GM19099 (cell line): Measurements from ENCODE around the gene GDF11.

Experiments used
- POLR2A ChIP-seq: IDR thresholded peaks from 3 replicates; pipeline ENCODE4 v1.6.1; 2011; ENCODE audit warnings: low read depth; ENCODE audit not compliant: insufficient read length; ENCODE audit errors: extremely low read depth

GDF11 gene

DNA sequence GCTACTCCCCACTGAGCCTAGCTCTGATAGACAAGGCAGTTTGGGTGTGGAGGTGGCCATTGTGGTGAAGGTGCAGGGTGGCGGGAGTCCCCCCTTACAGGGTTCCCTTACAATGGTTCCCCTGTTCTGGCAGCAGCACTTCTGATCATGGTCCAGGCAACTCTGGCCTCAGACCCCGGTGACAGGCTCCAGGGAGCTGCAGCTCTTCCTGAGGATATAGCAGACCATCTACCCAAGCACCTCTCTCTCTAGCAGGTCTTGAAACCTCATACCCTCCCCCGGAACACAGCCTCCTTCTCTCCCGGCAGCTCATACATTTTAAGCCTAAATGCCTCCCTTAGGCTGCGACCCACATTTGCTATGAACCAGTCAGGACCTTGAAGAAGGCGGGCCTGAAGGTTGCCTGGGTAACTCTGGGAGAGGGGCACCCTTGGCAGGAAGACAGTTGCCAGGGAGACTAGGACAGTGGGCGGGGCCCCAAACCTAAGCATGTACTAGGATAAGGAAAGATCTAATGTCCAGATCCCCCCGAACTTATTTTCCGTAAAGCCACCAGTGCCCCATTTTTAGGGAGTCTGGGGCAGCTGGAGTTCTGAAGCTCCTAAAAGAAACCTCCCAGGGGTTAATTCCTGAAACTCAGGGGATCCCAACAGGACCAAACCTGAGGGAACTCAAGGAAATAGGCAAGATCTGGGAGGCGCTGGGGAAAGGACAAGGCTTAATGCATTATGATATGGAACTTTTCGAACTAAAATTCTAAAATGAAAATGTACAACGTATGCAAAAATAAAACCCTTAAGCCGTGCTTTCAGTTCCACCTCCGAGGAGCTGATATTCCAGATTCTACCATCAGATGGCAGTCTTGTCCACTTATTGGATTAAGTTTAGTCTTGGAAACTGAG is 4.5 kb upstream of the GDF11 start:
- TF ChIP-seq POLR2A: peak; percentile 50

DNA sequence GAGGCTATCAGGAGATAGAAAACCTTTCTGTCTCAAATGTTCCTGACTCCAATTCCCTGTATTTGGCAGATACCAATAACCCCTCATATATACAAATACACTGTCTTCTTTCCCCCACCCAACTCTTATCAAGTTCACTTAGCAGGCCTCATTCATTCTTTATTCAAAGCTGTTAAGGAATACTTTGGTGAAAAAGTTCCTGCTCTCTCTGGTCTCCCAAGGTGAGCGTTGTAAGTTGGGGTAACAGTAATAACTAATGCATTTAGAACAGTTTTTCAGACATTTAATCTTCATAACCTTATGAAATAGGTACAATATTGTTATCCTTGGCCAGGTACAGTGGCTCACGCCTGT is 3.9 kb upstream of the GDF11 start:
- TF ChIP-seq POLR2A: no peak

GRCh38 chr12:55741931-55742680 is 816 bp upstream of the GDF11 start:
- TF ChIP-seq POLR2A: no peak

DNA sequence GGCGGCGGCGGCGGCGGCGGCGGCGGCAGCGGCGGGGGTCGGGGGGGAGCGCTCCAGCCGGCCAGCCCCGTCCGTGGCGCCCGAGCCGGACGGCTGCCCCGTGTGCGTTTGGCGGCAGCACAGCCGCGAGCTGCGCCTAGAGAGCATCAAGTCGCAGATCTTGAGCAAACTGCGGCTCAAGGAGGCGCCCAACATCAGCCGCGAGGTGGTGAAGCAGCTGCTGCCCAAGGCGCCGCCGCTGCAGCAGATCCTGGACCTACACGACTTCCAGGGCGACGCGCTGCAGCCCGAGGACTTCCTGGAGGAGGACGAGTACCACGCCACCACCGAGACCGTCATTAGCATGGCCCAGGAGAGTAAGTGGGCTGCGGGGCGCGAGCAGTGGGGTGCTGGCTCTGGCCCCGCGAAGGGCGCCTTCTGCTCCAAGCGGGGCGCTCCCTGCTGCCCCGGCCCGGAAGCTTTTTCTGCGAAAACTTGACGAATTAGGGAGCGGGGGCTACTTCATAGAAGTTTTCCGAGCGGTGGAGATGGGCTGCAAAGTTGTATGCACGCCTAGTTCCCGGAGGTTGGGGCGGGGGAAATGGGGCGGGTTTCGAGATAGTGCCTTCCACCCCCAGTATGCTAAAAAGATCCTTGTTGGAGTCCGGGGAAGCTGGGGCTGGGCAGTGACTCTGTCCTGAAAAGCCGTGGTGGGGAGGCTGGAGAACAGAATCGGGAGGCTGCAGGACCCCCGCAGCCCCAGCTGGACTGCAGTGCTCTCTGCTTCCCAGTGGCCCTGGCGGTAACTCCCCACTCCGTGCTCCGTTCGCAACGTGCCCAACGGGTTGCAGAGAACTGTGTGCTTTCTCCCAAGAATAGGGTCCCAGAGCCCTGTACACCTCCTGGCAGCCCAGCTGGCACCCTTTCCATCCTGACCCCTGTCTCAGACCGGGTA is 751 bp downstream of the GDF11 start:
- peak; percentile 35 for TF ChIP-seq POLR2A

DNA sequence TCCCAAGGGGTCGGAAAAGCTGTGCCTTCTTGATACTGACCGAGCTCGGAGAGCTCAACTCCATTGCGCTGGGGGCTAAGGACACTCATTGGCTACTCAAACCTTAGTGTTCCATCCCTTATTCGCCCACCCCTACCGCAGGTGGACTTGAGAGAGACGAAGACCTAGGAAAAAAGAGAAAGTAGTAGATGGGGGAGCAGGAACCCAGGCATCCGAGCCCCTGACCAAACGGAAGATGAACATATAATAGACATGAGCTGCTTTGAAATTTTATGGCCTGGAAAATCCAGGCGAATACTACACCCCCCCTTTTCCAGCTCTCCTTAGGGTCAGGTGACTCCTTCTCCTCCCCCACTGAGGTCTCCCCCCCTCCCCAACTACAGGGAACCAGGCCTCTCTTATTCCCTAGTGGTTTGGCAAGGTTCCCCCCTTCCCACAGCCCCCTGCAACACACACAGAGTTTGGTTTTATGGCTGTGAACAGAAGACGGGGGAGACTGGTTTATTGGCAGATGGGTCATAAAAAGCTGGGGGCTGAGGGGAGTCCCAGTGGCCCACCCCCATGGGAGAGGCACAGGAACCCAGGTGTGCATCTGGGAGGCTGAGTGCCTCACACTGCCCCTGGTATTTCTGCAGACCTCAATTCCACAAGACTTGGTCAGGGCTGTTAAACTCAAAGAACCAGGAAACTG is 1.6 kb downstream of the GDF11 start:
- TF ChIP-seq POLR2A: no peak

GRCh38 chr12:55745361-55746173 is 2.6 kb downstream of the GDF11 start:
- TF ChIP-seq POLR2A: no peak

GRCh38 chr12:55746174-55746912 is 3.4 kb downstream of the GDF11 start:
- no peak for TF ChIP-seq POLR2A

- no peak for TF ChIP-seq POLR2A
Observed at GRCh38 chr12:55746913-55747231, 4.0 kb downstream of the GDF11 start.

GRCh38 chr12:55748230-55748993 is 5.5 kb downstream of the GDF11 start:
- no peak for TF ChIP-seq POLR2A

GRCh38 chr12:55755246-55755645 is 12.3 kb downstream of the GDF11 start:
- TF ChIP-seq POLR2A: no peak

DNA sequence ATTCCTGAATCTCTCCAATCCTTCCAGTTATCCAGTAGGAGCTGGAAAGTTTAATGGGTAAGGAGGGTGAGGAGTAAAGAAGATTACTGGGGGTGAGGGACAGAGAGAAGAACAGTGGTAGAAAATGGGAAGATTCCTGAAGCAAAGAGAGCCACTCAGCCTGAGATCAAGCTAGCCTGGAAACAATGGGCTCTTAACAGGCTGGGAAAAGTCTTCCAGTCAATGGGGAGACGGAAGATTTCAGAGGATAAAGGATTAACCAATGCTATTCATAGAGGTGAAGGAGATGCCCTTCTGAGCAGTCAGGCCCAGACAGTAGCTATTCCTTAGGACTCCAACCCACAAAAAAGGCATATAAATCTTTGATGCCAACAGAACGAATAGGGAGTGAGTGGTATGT is 14.8 kb downstream of the GDF11 start:
- TF ChIP-seq POLR2A: no peak

DNA sequence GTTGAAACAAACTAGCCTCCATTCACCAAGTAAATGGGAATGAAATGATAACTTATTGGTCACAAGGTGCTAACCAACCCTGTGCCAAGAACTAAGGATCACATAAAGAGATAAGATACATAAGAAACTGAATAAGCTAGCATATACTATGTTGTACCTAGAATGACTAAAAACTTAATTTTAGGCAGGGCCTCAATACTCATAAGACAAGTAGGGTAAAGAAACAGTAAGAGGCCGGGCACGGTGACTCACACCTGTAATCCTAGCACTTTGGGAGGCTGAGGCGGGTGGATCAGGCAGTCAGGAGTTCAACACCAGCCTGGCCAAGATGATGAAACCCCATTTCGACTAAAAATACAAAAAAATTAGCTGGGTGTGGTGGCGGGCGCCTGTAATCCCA is 17.7 kb downstream of the GDF11 start:
- TF ChIP-seq POLR2A: no peak
